ENCODE measurements around the gene ZNF385B. TPM values are rescaled to one million over a fixed set of nuclear protein-coding genes. Genes with fewer than 3 reads are reported as not detected.
A peak's percentile ranks its signal among the peaks of the same experiment; 100 is the strongest.

Gene ZNF385B
- total RNA-seq, 1 donor, result 1.1 TPM

GRCh38 chr2:179592167-179592936, 269.1 kb downstream of the ZNF385B start:
- Histone ChIP-seq H3K4me2 (ENCODE audit: insufficient read depth, low read length) (peak overlapping the region; percentile 59), H3K4me1 (ENCODE audit: insufficient read depth, low read length) (peaks cover 28% of the 10 kb centered on the region), H3K27ac (ENCODE audit: low read depth, low read length) (peak overlapping the region; percentile 57), H3K27me3 (ENCODE audit: insufficient read depth, low read length) (no peaks in the 10 kb centered on the region), H3K36me3 (ENCODE audit: insufficient read depth, low read length) (no peaks in the 10 kb centered on the region), H4K20me1 (ENCODE audit: insufficient read depth, low read length) (no peaks in the 10 kb centered on the region), H3K4me3 (ENCODE audit: insufficient read depth, low read length) (no peak overlapping the region), H3K79me2 (ENCODE audit: insufficient read depth, low read length) (no peaks in the 10 kb centered on the region), H2AFZ (ENCODE audit: low read length) (peak overlapping the region; percentile 58), H3K9me3 (ENCODE audit: low read depth, low read length) (no peaks in the 10 kb centered on the region)
- peak; percentile 66 for DNase-seq (ENCODE audit: insufficient read length, low spot score, missing footprints)
- TF ChIP-seq CTCF (IDR thresholded peaks at IDR 0.05; ENCODE audit: extremely low read depth, low read depth, low read length), result no peak

- Histone ChIP-seq H3K79me2 (ENCODE audit: insufficient read depth, low read length) (no peaks in the 10 kb centered on the region), H3K4me1 (ENCODE audit: insufficient read depth, low read length) (peaks cover 27% of the 10 kb centered on the region), H3K36me3 (ENCODE audit: insufficient read depth, low read length) (no peaks in the 10 kb centered on the region), H3K9me3 (ENCODE audit: low read depth, low read length) (no peaks in the 10 kb centered on the region), H2AFZ (ENCODE audit: low read length) (peak overlapping the region; percentile 44), H4K20me1 (ENCODE audit: insufficient read depth, low read length) (no peaks in the 10 kb centered on the region), H3K27me3 (ENCODE audit: insufficient read depth, low read length) (no peaks in the 10 kb centered on the region), H3K4me3 (ENCODE audit: insufficient read depth, low read length) (no peak overlapping the region), H3K4me2 (ENCODE audit: insufficient read depth, low read length) (peak overlapping the region; percentile 59), H3K27ac (ENCODE audit: low read depth, low read length) (peak overlapping the region; percentile 33)
- no peak for DNase-seq (ENCODE audit: insufficient read length, low spot score, missing footprints)
- no peak for TF ChIP-seq CTCF (IDR thresholded peaks at IDR 0.05; ENCODE audit: extremely low read depth, low read depth, low read length)
These were observed 269.7 kb downstream of the ZNF385B start for GRCh38 chr2:179591690-179592089.

- H4K20me1 ChIP-seq (ENCODE audit: insufficient read depth, low read length), result no peaks in the 10 kb centered on the region
- H3K9me3 ChIP-seq (ENCODE audit: low read depth, low read length), result no peaks in the 10 kb centered on the region
- no peak for DNase-seq (ENCODE audit: insufficient read length, low spot score, missing footprints)
- no peak overlapping the region for H3K4me3 ChIP-seq (ENCODE audit: insufficient read depth, low read length)
- no peak for TF ChIP-seq CTCF (IDR thresholded peaks at IDR 0.05; ENCODE audit: extremely low read depth, low read depth, low read length)
- H3K36me3 ChIP-seq (ENCODE audit: insufficient read depth, low read length), result no peaks in the 10 kb centered on the region
- no peaks in the 10 kb centered on the region for H3K79me2 ChIP-seq (ENCODE audit: insufficient read depth, low read length)
- H3K27me3 ChIP-seq (ENCODE audit: insufficient read depth, low read length), result no peaks in the 10 kb centered on the region
- no peak overlapping the region for H3K4me2 ChIP-seq (ENCODE audit: insufficient read depth, low read length)
- no peak overlapping the region for H3K27ac ChIP-seq (ENCODE audit: low read depth, low read length)
- peaks cover 16% of the 10 kb centered on the region for H3K4me1 ChIP-seq (ENCODE audit: insufficient read depth, low read length)
- peak overlapping the region; percentile 63 for H2AFZ ChIP-seq (ENCODE audit: low read length)
These were observed 272.8 kb downstream of the ZNF385B start for GRCh38 chr2:179588486-179589145.

GRCh38 chr2:179584760-179585159, 276.7 kb downstream of the ZNF385B start:
- no peak for DNase-seq (ENCODE audit: insufficient read length, low spot score, missing footprints)
- Histone ChIP-seq H3K79me2 (ENCODE audit: insufficient read depth, low read length) (no peaks in the 10 kb centered on the region), H3K27me3 (ENCODE audit: insufficient read depth, low read length) (no peaks in the 10 kb centered on the region), H3K4me3 (ENCODE audit: insufficient read depth, low read length) (no peak overlapping the region), H3K4me1 (ENCODE audit: insufficient read depth, low read length) (no peaks in the 10 kb centered on the region), H3K36me3 (ENCODE audit: insufficient read depth, low read length) (no peaks in the 10 kb centered on the region), H2AFZ (ENCODE audit: low read length) (no peak overlapping the region), H3K4me2 (ENCODE audit: insufficient read depth, low read length) (no peak overlapping the region), H3K9me3 (ENCODE audit: low read depth, low read length) (no peaks in the 10 kb centered on the region), H3K27ac (ENCODE audit: low read depth, low read length) (no peak overlapping the region), H4K20me1 (ENCODE audit: insufficient read depth, low read length) (no peaks in the 10 kb centered on the region)
- no peak for TF ChIP-seq CTCF (IDR thresholded peaks at IDR 0.05; ENCODE audit: extremely low read depth, low read depth, low read length)

Measured in osteoblast (primary cell).